PC-9 (cell line): ENCODE measurements around the gene HAO2. TPM values are rescaled to one million over a fixed set of nuclear protein-coding genes. Genes with fewer than 3 reads are reported as not detected.

Source experiments
- BruUV-seq: library from RNA; stranded (reverse); fragments of 400-500 nt; replicated peaks from 2 replicates; lab custom pipeline; 2021; lab: Mats Ljungman, UMichigan
- CTCF ChIA-PET: fragments of 300-600 bp; sonication (Branson Sonifier 250); formaldehyde crosslinking; loops from one replicate; lab custom pipeline; 2022; ENCODE audit warnings: antibody characterized with exemption; lab: Charles Lee
- POLR2A ChIA-PET: fragments of 300-600 bp; sonication (Branson Sonifier 250); formaldehyde crosslinking; loops from one replicate; lab custom pipeline; 2022; ENCODE audit warnings: antibody characterized with exemption; ENCODE audit not compliant: unreplicated experiment; lab: Charles Lee
- DNase-seq, 2 experiments: peaks; one replicate each; pipeline versions ENCODE4 v3.0.0 to v3.0.0-alpha.2; 2015 to 2022; ENCODE audit warnings: mixed read lengths in 1 of 2
- H2AFZ ChIP-seq: fragments of 200-600 bp; sonication (generic); 2 replicates; pipeline ENCODE4 v1.8.1; 2017; ENCODE audit warnings: antibody characterized with exemption
- H3F3A ChIP-seq: fragments of 200-600 bp; sonication (generic); 2 replicates; pipeline ENCODE4 v1.8.1; 2017; ENCODE audit warnings: antibody characterized with exemption, mild to moderate bottlenecking, low read depth; ENCODE audit not compliant: insufficient read depth
- H3K27ac ChIP-seq: fragments of 200-600 bp; sonication (generic); 2 replicates; pipeline ENCODE4 v1.6.1; 2016; ENCODE audit warnings: mixed run types
- H3K27me3 ChIP-seq: fragments of 200-600 bp; sonication (generic); 2 replicates; pipeline ENCODE4 v1.6.1; 2016; ENCODE audit warnings: low read depth, mixed run types; ENCODE audit not compliant: insufficient read depth
- H3K36me3 ChIP-seq: fragments of 200-600 bp; sonication (generic); 2 replicates; pipeline ENCODE4 v1.6.1; 2016; ENCODE audit warnings: low read depth, mixed run types
- H3K4me1 ChIP-seq: fragments of 200-600 bp; sonication (generic); replicated peaks from 2 replicates; pipeline ENCODE4 v1.6.1; 2016; ENCODE audit warnings: mixed run types; ENCODE audit not compliant: insufficient read depth
- H3K4me2 ChIP-seq: fragments of 200-600 bp; sonication (generic); 2 replicates; pipeline ENCODE4 v1.6.1; 2017; ENCODE audit warnings: mixed run types
- H3K4me3 ChIP-seq: fragments of 200-600 bp; sonication (generic); 2 replicates; pipeline ENCODE4 v1.6.1; 2016; ENCODE audit warnings: mixed run types
- H3K79me2 ChIP-seq: fragments of 200-600 bp; sonication (generic); 2 replicates; pipeline ENCODE4 v1.6.1; 2017; ENCODE audit warnings: low read depth, mixed run types
- H3K9me2 ChIP-seq: fragments of 200-600 bp; sonication (generic); 2 replicates; pipeline ENCODE4 v1.8.1; 2017; ENCODE audit warnings: mild to moderate bottlenecking; ENCODE audit not compliant: insufficient read depth
- H3K9me3 ChIP-seq: fragments of 200-600 bp; sonication (generic); 2 replicates; pipeline ENCODE4 v1.8.1; 2016; ENCODE audit warnings: low read depth; ENCODE audit not compliant: insufficient read depth
- H4K20me1 ChIP-seq: fragments of 200-600 bp; sonication (generic); 2 replicates; pipeline ENCODE4 v1.8.1; 2017; ENCODE audit not compliant: insufficient read depth
- EZH2 ChIP-seq: fragments of 200-600 bp; sonication (generic); IDR thresholded peaks from 2 replicates; pipeline ENCODE4 v1.8.0; 2017; ENCODE audit warnings: antibody characterized with exemption, low read depth
- intact Hi-C: fragments of 100-400 bp; cut with micrococcal nuclease; formaldehyde crosslinking; loops from one replicate; pipeline ENCODE4 v1.10.0; 2022; ENCODE audit not compliant: unreplicated experiment
- total RNA-seq: library from RNA; stranded (reverse); gene quantifications from 2 replicates; pipeline ENCODE4 v1.2.3, GENCODE V29; 2021
- TF ChIP-seq, protein P1 (sequence below): fragments of 200-600 bp; sonication (generic); conservative IDR thresholded peaks from 2 replicates; pipeline ENCODE4 v1.6.1; 2017; ENCODE audit warnings: mixed run types, antibody characterized with exemption, mild to moderate bottlenecking, moderate library complexity

The HAO2 gene
- total RNA-seq, 1 experiment from 2014 or later: not detected

DNA sequence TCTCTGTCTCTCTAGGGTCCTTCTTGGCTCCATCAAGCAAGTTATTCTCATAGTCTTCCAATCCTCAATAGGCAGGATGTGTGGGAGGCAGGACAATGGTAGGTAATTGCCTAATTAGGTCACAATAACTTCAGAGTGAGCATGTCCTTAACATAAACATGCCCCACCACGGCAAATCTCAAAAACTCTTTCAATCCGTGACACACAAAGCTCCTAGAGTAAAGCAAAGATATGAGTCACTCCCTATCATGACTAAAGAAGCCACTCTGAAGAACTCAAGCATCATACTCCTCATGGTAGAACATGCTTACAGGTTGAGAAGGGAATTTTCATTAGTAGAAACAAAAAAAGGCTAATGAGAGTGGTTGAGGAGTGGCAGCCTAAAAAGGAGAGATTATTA, 4.9 kb downstream of the HAO2 start:
- H3F3A ChIP-seq: peaks cover 22% of the 10 kb centered on the region
- CTCF ChIA-PET: no interaction called here
- no peaks in the 10 kb centered on the region for H3K9me2 ChIP-seq
- no peaks in the 10 kb centered on the region for H3K79me2 ChIP-seq
- no peak overlapping the region for H3K4me3 ChIP-seq
- intact Hi-C loops: no loop called here
- peaks cover 33% of the 10 kb centered on the region for H3K4me1 ChIP-seq
- no peak overlapping the region for H3K27ac ChIP-seq
- POLR2A ChIA-PET: no interaction called here
- BruUV-seq: no TSS peak
- H3K27me3 ChIP-seq: no peaks in the 10 kb centered on the region
- H3K36me3 ChIP-seq: no peaks in the 10 kb centered on the region
- DNase-seq: peak in 1 of 2 experiments; percentile 72
- peak overlapping the region; percentile 64 for H3K4me2 ChIP-seq
- peaks cover 7% of the 10 kb centered on the region for H3K9me3 ChIP-seq
- H4K20me1 ChIP-seq: no peaks in the 10 kb centered on the region
- H2AFZ ChIP-seq: no peak overlapping the region
- TF ChIP-seq, protein P1, sequence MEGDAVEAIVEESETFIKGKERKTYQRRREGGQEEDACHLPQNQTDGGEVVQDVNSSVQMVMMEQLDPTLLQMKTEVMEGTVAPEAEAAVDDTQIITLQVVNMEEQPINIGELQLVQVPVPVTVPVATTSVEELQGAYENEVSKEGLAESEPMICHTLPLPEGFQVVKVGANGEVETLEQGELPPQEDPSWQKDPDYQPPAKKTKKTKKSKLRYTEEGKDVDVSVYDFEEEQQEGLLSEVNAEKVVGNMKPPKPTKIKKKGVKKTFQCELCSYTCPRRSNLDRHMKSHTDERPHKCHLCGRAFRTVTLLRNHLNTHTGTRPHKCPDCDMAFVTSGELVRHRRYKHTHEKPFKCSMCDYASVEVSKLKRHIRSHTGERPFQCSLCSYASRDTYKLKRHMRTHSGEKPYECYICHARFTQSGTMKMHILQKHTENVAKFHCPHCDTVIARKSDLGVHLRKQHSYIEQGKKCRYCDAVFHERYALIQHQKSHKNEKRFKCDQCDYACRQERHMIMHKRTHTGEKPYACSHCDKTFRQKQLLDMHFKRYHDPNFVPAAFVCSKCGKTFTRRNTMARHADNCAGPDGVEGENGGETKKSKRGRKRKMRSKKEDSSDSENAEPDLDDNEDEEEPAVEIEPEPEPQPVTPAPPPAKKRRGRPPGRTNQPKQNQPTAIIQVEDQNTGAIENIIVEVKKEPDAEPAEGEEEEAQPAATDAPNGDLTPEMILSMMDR: no peak
- no peak for TF ChIP-seq EZH2

DNA sequence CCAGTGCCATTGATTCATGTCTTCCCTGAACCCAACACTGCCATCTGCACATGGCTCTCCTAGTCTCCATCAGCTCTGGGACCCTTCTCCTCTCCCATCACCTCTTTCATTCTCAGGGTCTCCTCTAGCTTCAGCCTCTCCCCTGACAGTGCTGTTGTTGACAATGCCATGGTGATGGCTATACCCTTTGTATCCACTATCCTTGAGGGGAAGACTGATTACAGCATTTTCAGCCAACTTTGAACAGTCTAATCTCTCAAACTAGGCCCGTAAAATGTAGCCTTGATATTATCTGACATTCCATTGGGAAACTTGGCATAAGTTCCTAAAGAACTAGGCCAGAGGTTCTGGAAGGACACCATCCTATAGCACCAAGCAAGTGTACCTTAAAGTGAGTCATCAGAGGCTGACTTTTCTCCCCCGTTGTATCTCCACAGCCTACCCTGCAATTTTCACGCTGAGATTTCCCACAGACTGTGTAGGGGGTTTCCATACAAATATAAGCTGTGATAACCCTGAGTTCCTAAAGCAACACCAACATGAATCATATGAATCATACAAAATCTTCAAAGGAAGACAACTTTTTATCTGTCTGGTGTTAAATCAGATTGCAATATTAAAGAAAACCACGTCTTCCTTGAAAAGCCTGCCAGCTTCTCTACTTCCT, 5.8 kb downstream of the HAO2 start:
- H3K4me3 ChIP-seq: no peak overlapping the region
- H4K20me1 ChIP-seq: no peaks in the 10 kb centered on the region
- peak overlapping the region; percentile 10 for H2AFZ ChIP-seq
- H3K27ac ChIP-seq: peak overlapping the region; percentile 65
- CTCF ChIA-PET: no interaction called here
- H3K36me3 ChIP-seq: no peaks in the 10 kb centered on the region
- H3K4me1 ChIP-seq: peaks cover 33% of the 10 kb centered on the region
- H3K27me3 ChIP-seq: no peaks in the 10 kb centered on the region
- TF ChIP-seq, protein P1: no peak
- TF ChIP-seq EZH2: no peak
- peak overlapping the region; percentile 64 for H3K4me2 ChIP-seq
- H3K9me3 ChIP-seq: peaks cover 7% of the 10 kb centered on the region
- H3F3A ChIP-seq: peaks cover 22% of the 10 kb centered on the region
- POLR2A ChIA-PET: no interaction called here
- DNase-seq: peak in 1 of 2 experiments; percentile 89
- intact Hi-C loops: no loop called here
- no peaks in the 10 kb centered on the region for H3K79me2 ChIP-seq
- BruUV-seq: no TSS peak
- no peaks in the 10 kb centered on the region for H3K9me2 ChIP-seq

DNA sequence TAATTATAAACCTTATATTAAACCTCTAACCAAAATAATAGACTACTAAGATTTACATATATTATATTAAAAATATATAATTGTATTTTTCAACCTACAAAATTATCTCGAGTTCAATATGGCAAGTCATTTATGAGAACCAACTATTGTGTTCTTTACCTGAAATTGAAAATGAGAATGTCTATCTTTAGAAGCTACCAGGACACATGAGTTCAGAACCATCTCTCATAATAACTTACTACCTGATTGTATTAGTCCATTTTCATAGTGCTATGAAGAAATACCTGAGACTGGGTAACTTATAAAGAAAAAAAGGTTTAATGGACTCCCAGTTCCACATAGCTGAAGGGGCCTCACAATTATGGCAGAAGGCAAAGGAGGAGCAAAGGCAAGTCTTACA, 6.8 kb downstream of the HAO2 start:
- Histone ChIP-seq H3K79me2 (no peaks in the 10 kb centered on the region), H3K27ac (no peak overlapping the region), H3F3A (peaks cover 22% of the 10 kb centered on the region), H2AFZ (no peak overlapping the region), H3K36me3 (no peaks in the 10 kb centered on the region), H3K27me3 (no peaks in the 10 kb centered on the region), H3K4me1 (peaks cover 33% of the 10 kb centered on the region), H3K4me3 (no peak overlapping the region), H4K20me1 (no peaks in the 10 kb centered on the region), H3K9me2 (no peaks in the 10 kb centered on the region), H3K9me3 (peaks cover 7% of the 10 kb centered on the region), H3K4me2 (no peak overlapping the region)
- no peak for DNase-seq
- POLR2A ChIA-PET: no interaction called here
- BruUV-seq: no TSS peak
- intact Hi-C loops: no loop called here
- CTCF ChIA-PET: no interaction called here
- no peak for TF ChIP-seq EZH2
- TF ChIP-seq, protein P1: no peak
